Peyer's patch (tissue), 4 donors: ENCODE results near the gene PRR16.

Source experiments
- POLR2A ChIP-seq, 2 donors: fragments of 450-650 bp; IDR thresholded peaks; one replicate each; pipeline ENCODE4 v1.5.1; 2017; ENCODE audit warnings: antibody characterized with exemption in 2 of 2, mild to moderate bottlenecking in 2 of 2, moderate library complexity in 2 of 2
- TF ChIP-seq, protein P1 (sequence below), 6 experiments: fragments of 450-650 bp in 4 of 6; fragments of 200-600 bp in 2 of 6; sonication (generic) in 1 of 6; IDR thresholded peaks; one replicate each; pipeline ENCODE4 v1.5.1; 2017 to 2019; ENCODE audit warnings: antibody characterized with exemption in 6 of 6, mild to moderate bottlenecking in 3 of 6, moderate library complexity in 1 of 6

DNA sequence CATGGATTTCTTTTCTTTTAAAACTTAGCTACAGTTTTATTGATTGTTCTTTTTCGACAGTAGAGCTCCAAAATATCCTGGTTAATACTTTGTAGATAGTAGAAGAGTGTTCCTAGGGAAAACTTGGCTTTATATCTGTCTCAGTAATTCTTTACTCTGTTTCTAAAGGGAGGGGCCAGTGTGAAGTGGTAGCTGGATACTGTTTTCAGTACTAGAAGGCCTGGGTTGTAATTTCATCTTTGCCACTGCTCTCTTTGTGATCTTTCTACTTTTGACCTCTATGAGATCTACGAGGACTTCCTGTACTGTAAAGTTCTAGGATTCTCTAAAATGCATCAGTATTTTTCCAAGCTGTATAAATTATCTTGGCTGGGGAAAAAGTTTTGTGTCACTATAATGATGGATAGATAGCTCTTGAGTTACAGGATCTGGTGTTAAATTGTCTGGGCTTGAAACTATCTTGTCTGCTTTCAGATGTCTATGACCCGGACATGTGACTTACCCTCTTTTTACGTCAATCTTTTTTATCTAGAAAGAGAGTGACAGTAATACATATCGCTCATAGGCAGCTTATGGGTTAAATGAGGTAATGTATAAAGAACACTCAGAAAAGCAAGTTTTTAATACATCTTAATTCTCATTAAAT lies 53.6 kb downstream of the PRR16 start:
- TF ChIP-seq, protein P1, sequence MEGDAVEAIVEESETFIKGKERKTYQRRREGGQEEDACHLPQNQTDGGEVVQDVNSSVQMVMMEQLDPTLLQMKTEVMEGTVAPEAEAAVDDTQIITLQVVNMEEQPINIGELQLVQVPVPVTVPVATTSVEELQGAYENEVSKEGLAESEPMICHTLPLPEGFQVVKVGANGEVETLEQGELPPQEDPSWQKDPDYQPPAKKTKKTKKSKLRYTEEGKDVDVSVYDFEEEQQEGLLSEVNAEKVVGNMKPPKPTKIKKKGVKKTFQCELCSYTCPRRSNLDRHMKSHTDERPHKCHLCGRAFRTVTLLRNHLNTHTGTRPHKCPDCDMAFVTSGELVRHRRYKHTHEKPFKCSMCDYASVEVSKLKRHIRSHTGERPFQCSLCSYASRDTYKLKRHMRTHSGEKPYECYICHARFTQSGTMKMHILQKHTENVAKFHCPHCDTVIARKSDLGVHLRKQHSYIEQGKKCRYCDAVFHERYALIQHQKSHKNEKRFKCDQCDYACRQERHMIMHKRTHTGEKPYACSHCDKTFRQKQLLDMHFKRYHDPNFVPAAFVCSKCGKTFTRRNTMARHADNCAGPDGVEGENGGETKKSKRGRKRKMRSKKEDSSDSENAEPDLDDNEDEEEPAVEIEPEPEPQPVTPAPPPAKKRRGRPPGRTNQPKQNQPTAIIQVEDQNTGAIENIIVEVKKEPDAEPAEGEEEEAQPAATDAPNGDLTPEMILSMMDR (IDR thresholded peaks at IDR 0.05), result no peak
- TF ChIP-seq POLR2A (IDR thresholded peaks at IDR 0.05), result no peak
